ENCODE measurements around the gene SLC25A15.

DNA sequence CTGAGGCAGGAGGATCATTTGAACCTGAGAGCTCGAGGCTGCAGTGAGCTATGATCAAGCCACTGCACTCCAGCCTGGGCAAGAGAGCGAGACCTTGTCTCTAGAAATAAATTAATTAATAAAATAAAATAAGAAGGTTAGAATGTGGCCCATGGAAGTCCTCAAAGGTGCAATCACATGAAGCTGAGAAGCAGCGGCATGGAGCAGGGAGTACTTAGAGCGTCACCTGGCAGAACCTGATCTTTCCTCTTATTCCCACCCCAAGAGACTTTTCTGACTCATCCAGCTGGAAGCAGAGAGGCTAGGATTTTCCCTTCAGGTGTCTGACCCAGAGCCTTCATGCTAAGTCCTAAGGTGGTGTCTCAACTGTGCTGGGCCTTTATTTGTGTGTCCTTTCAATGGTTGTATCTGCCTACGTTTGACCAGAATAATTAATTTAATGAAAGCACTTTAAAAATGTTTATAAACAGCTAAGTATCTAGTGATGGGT, 9.6 kb upstream of the SLC25A15 start:
- TF ChIP-seq, protein P1, sequence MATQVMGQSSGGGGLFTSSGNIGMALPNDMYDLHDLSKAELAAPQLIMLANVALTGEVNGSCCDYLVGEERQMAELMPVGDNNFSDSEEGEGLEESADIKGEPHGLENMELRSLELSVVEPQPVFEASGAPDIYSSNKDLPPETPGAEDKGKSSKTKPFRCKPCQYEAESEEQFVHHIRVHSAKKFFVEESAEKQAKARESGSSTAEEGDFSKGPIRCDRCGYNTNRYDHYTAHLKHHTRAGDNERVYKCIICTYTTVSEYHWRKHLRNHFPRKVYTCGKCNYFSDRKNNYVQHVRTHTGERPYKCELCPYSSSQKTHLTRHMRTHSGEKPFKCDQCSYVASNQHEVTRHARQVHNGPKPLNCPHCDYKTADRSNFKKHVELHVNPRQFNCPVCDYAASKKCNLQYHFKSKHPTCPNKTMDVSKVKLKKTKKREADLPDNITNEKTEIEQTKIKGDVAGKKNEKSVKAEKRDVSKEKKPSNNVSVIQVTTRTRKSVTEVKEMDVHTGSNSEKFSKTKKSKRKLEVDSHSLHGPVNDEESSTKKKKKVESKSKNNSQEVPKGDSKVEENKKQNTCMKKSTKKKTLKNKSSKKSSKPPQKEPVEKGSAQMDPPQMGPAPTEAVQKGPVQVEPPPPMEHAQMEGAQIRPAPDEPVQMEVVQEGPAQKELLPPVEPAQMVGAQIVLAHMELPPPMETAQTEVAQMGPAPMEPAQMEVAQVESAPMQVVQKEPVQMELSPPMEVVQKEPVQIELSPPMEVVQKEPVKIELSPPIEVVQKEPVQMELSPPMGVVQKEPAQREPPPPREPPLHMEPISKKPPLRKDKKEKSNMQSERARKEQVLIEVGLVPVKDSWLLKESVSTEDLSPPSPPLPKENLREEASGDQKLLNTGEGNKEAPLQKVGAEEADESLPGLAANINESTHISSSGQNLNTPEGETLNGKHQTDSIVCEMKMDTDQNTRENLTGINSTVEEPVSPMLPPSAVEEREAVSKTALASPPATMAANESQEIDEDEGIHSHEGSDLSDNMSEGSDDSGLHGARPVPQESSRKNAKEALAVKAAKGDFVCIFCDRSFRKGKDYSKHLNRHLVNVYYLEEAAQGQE (IDR thresholded peaks at IDR 0.05; ENCODE audit: low read depth, low read length) = no peak
- no peak for TF ChIP-seq POLR2AphosphoS5 (IDR thresholded peaks at IDR 0.05; ENCODE audit: low read depth, low read length)
- no peak for TF ChIP-seq MXI1 (IDR thresholded peaks at IDR 0.05; ENCODE audit: low read depth, low read length)
- no peak for TF ChIP-seq YY1 (IDR thresholded peaks at IDR 0.05; ENCODE audit: low read depth)
- TF ChIP-seq, protein P2, sequence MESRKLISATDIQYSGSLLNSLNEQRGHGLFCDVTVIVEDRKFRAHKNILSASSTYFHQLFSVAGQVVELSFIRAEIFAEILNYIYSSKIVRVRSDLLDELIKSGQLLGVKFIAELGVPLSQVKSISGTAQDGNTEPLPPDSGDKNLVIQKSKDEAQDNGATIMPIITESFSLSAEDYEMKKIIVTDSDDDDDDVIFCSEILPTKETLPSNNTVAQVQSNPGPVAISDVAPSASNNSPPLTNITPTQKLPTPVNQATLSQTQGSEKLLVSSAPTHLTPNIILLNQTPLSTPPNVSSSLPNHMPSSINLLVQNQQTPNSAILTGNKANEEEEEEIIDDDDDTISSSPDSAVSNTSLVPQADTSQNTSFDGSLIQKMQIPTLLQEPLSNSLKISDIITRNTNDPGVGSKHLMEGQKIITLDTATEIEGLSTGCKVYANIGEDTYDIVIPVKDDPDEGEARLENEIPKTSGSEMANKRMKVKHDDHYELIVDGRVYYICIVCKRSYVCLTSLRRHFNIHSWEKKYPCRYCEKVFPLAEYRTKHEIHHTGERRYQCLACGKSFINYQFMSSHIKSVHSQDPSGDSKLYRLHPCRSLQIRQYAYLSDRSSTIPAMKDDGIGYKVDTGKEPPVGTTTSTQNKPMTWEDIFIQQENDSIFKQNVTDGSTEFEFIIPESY (IDR thresholded peaks at IDR 0.05; ENCODE audit: borderline replicate concordance, low read depth) = no peak
- no peak for TF ChIP-seq CTCF (IDR thresholded peaks at IDR 0.05)
- no peak for TF ChIP-seq SIN3A (IDR thresholded peaks at IDR 0.05; ENCODE audit: borderline replicate concordance, low read depth, low read length)
- no peak for TF ChIP-seq EP300 (IDR thresholded peaks at IDR 0.05; ENCODE audit: borderline replicate concordance in 1 of 2, low read depth in 1 of 2, low read length in 1 of 2)
- TF ChIP-seq USF2 (IDR thresholded peaks at IDR 0.05; ENCODE audit: borderline replicate concordance, low read depth, low read length) = no peak

All from SK-N-SH (cell line).